VCaP (cell line): ENCODE data around the gene PSEN2.
A peak's percentile ranks its signal among the peaks of the same experiment; 100 is the strongest.

Experiments
- H3K27ac ChIP-seq: fragments of 450-650 bp; 2 replicates; pipeline ENCODE4 v1.5.1; 2017
- CTCF ChIP-seq: fragments of 450-650 bp; conservative IDR thresholded peaks from 2 replicates; pipeline ENCODE4 v1.5.1; 2017; ENCODE audit warnings: mild to moderate bottlenecking, moderate library complexity

Gene PSEN2

GRCh38 chr1:226945106-226945857 is 74.9 kb downstream of the PSEN2 start:
- no peak for TF ChIP-seq CTCF
- H3K27ac ChIP-seq = peak overlapping the region; percentile 98
